T-cell (primary cell): ENCODE results near the gene HNRNPH2. TPM values are rescaled to one million over a fixed set of nuclear protein-coding genes. Genes with fewer than 3 reads are reported as not detected.

Experiments used
- ATAC-seq, 4 experiments: fragments of 200-7000 bp in 3 of 4; fragments of 150-1000 bp in 1 of 4; cut with Tn5 transposase; replicated peaks in 1 of 4; 1 replicate in 3 of 4; 2 replicates in 1 of 4; pipeline ENCODE4 v1.10.0; 2021; ENCODE audit warnings: moderate library complexity in 3 of 4, mild to moderate bottlenecking in 2 of 4, moderate number of reproducible peaks in 1 of 4
- CTCF ChIA-PET, 2 donors: fragments of 300-600 bp; sonication (Branson Sonifier 250); formaldehyde crosslinking; loops; one replicate each; lab custom pipeline; 2022; ENCODE audit warnings: antibody characterized with exemption in 2 of 2; lab: Charles Lee
- POLR2A ChIA-PET, 2 donors: fragments of 300-600 bp; sonication (Branson Sonifier 250); formaldehyde crosslinking; loops; one replicate each; lab custom pipeline; 2022; ENCODE audit warnings: antibody characterized with exemption in 2 of 2; lab: Charles Lee
- DNase-seq, 35 experiments: peaks; one replicate each; pipeline versions ENCODE4 v3.0.0 to v3.0.0-alpha.2; 2013 to 2023
- H3K27ac ChIP-seq: one replicate; pipeline ENCODE4 v1.5.1; 2013; ENCODE audit warnings: low read length
- H3K27me3 ChIP-seq, 2 experiments: replicated peaks in 1 of 2; 1 replicate in 1 of 2; 2 replicates in 1 of 2; pipeline versions ENCODE4 v1.6.1 to v1.7.0; 2013; ENCODE audit warnings: low read length in 1 of 2, mixed read lengths in 1 of 2; ENCODE audit not compliant: control insufficient read depth in 2 of 2, insufficient read depth in 2 of 2; ENCODE audit errors: extremely low read depth in 1 of 2
- H3K36me3 ChIP-seq, 2 donors: 1 replicate in 1 of 2; 2 replicates in 1 of 2; pipeline versions ENCODE4 v1.6.1 to v1.7.0; 2013; ENCODE audit warnings: low read length in 1 of 2; ENCODE audit not compliant: control insufficient read depth in 2 of 2, insufficient read depth in 1 of 2; ENCODE audit errors: extremely low read depth in 1 of 2
- H3K4me1 ChIP-seq, 2 experiments: 1 replicate in 1 of 2; 2 replicates in 1 of 2; pipeline versions ENCODE4 v1.6.1 to v1.7.0; 2013; ENCODE audit warnings: low read length in 2 of 2, mixed read lengths in 1 of 2; ENCODE audit not compliant: insufficient read depth in 2 of 2, control insufficient read depth in 1 of 2; ENCODE audit errors: extremely low read depth in 1 of 2
- H3K4me3 ChIP-seq, 2 donors: 1 replicate in 1 of 2; 2 replicates in 1 of 2; pipeline versions ENCODE4 v1.5.1 to v1.7.0; 2013; ENCODE audit warnings: mild to moderate bottlenecking in 2 of 2, low read length in 1 of 2, moderate library complexity in 1 of 2; ENCODE audit not compliant: control insufficient read depth in 1 of 2; ENCODE audit errors: extremely low read depth in 1 of 2
- H3K9me3 ChIP-seq: 2 replicates; pipeline ENCODE4 v1.7.0; 2013
- H3K27ac Mint-ChIP-seq, 2 donors: one replicate each; pipeline ENCODE4 v1.8.0; 2020 to 2021; ENCODE audit warnings: mild to moderate bottlenecking in 2 of 2, mixed read lengths in 2 of 2
- H3K27me3 Mint-ChIP-seq, 2 donors: one replicate each; pipeline ENCODE4 v1.8.0; 2021 to 2022; ENCODE audit warnings: mixed read lengths in 2 of 2
- H3K36me3 Mint-ChIP-seq: one replicate; pipeline ENCODE4 v1.8.0; 2021; ENCODE audit warnings: mixed read lengths
- H3K4me1 Mint-ChIP-seq, 3 donors: one replicate each; pipeline ENCODE4 v1.8.0; 2020 to 2022; ENCODE audit warnings: mixed read lengths in 3 of 3, mild to moderate bottlenecking in 1 of 3
- H3K4me3 Mint-ChIP-seq, 3 donors: one replicate each; pipeline ENCODE4 v1.8.0; 2020 to 2022; ENCODE audit warnings: mild to moderate bottlenecking in 3 of 3, mixed read lengths in 3 of 3, moderate library complexity in 3 of 3
- H3K9me3 Mint-ChIP-seq, 3 donors: one replicate each; pipeline ENCODE4 v1.8.0; 2020 to 2022; ENCODE audit warnings: mixed read lengths in 3 of 3
- WGBS: methylation state at CpG from one replicate; pipeline ENCODE4 v1.1.5; 2013; ENCODE audit warnings: missing lambda C conversion rate; ENCODE audit not compliant: insufficient coverage; 5-methylcytosine and 5-hydroxymethylcytosine counted together
- total RNA-seq, 35 experiments: library from RNA in 6 of 35; stranded (reverse) in 6 of 35; fragments of 120-200 nt in 1 of 35; gene quantifications; one replicate each; pipeline versions ENCODE4 v1.2.1 to v1.2.4 and lab custom pipeline; 2013 to 2026

Gene HNRNPH2
- total RNA-seq, 5 donors from 2014 or later (not counting 1 experiment from before 2014, with no cell fraction given), result 32.4 to 39.5 (median 36.0) TPM

GRCh38 chrX:101385795-101386541 is 22.1 kb upstream of the HNRNPH2 start, which contains the start of gene BTK:
Gene BTK, minus strand, starts transcription at chrX:101386191. Its CDS starts 10,907 bp downstream, at chrX:101375284.
- Mint-ChIP-seq H3K27ac (peak within 1 kb of the TSS in 1 of 2 donors; percentile 43), H3K4me3 (peak within 1 kb of the TSS in 1 of 3 donors; percentile 76), H3K36me3 (no peaks in the 10 kb centered on the region), H3K9me3 (no peaks in the 10 kb centered on the region), H3K27me3 (peaks cover 0 to 4% of the 10 kb centered on the region in 2 donors), H3K4me1 (peaks cover 1 to 10% (median 8%) of the 10 kb centered on the region in 3 donors)
- no peak for DNase-seq
- POLR2A ChIA-PET, result no interaction called here
- H3K36me3 ChIP-seq, result no peaks in the 10 kb centered on the region
- no peaks in the 10 kb centered on the region for H3K27me3 ChIP-seq
- H3K9me3 ChIP-seq, result no peaks in the 10 kb centered on the region
- ATAC-seq, result no peak
- H3K4me3 ChIP-seq, result no peak within 1 kb of the TSS
- WGBS, result 38% methylated on average over 2 of the region's 9 CpGs
- H3K4me1 ChIP-seq, result peaks cover 0 to 5% of the 10 kb centered on the region in 2 experiments
- CTCF ChIA-PET, result no interaction called here
- no peak within 1 kb of the TSS for H3K27ac ChIP-seq

- Histone ChIP-seq H3K9me3 (no peaks in the 10 kb centered on the region), H3K4me1 (peaks cover under 1 to 10% of the 10 kb centered on the region in 2 experiments), H3K27ac (no peak overlapping the region), H3K4me3 (no peak overlapping the region), H3K36me3 (no peaks in the 10 kb centered on the region), H3K27me3 (no peaks in the 10 kb centered on the region)
- Mint-ChIP-seq H3K4me3 (no peak overlapping the region), H3K27ac (peak overlapping the region in 1 of 2 donors; percentile 43), H3K36me3 (peaks cover 4% of the 10 kb centered on the region), H3K9me3 (no peaks in the 10 kb centered on the region), H3K27me3 (peaks cover 0 to 4% of the 10 kb centered on the region in 2 donors), H3K4me1 (peaks cover 5 to 15% (median 14%) of the 10 kb centered on the region in 3 donors)
- WGBS, result no CpG with 5 or more reads among the region's 6 CpGs
- no peak for ATAC-seq
- POLR2A ChIA-PET, result no interaction called here
- no peak for DNase-seq
- CTCF ChIA-PET, result no interaction called here
These were observed 21.5 kb upstream of the HNRNPH2 start for GRCh38 chrX:101386542-101386885.

- Histone ChIP-seq H3K27me3 (no peaks in the 10 kb centered on the region), H3K27ac (no peak overlapping the region), H3K4me1 (peaks cover 5 to 11% of the 10 kb centered on the region in 2 experiments), H3K4me3 (no peak overlapping the region), H3K36me3 (peaks cover 0 to 2% of the 10 kb centered on the region in 2 donors), H3K9me3 (no peaks in the 10 kb centered on the region)
- CTCF ChIA-PET, result no interaction called here
- Mint-ChIP-seq H3K27me3 (peaks cover 0 to 4% of the 10 kb centered on the region in 2 donors), H3K27ac (no peak overlapping the region), H3K36me3 (peaks cover 11% of the 10 kb centered on the region), H3K9me3 (no peaks in the 10 kb centered on the region), H3K4me3 (no peak overlapping the region), H3K4me1 (peaks cover 15 to 33% (median 30%) of the 10 kb centered on the region in 3 donors)
- no CpG with 5 or more reads among the region's 3 CpGs for WGBS
- POLR2A ChIA-PET, result interaction anchor here in 1 of 2 donors (0.6 kb wide), 1 partner anchor 92 kb away, joined by 3 read pairs; no protein-coding TSS in a partner anchor
- DNase-seq (no peak), ATAC-seq (no peak)
These were observed 19.4 kb upstream of the HNRNPH2 start for GRCh38 chrX:101388604-101389003.

- no peaks in the 10 kb centered on the region for H3K27me3 ChIP-seq
- H3K4me3 Mint-ChIP-seq, result peak within 1 kb of the TSS; percentile 88 to 93 (median 92)
- H3K9me3 Mint-ChIP-seq, result no peaks in the 10 kb centered on the region
- peak within 1 kb of the TSS; percentile 81 for H3K27ac ChIP-seq
- H3K27me3 Mint-ChIP-seq, result peaks cover 0 to 4% of the 10 kb centered on the region in 2 donors
- CTCF ChIA-PET, result interaction anchor here (0.8 to 1.4 kb wide), 6 partner anchors 12 to 44 kb away, joined by 3 to 5 read pairs (median 4); partner anchors contain the start of gene TIMM8A (in 1 of the 2)
- ATAC-seq, result peak; percentile 93 to 96 (median 94)
- H3K36me3 ChIP-seq, result peaks cover 0 to 6% of the 10 kb centered on the region in 2 donors
- WGBS, result 0% methylated on average over 7 of the region's 47 CpGs
- peak within 1 kb of the TSS; percentile 93 to 94 for H3K27ac Mint-ChIP-seq
- no peaks in the 10 kb centered on the region for H3K9me3 ChIP-seq
- H3K4me1 ChIP-seq, result peaks cover 5 to 11% of the 10 kb centered on the region in 2 experiments
- peak; percentile 54 to 87 (median 68) for DNase-seq
- H3K4me3 ChIP-seq, result peak within 1 kb of the TSS; percentile 64 to 65
- POLR2A ChIA-PET, result interaction anchor here in 1 of 2 donors (0.8 to 1.2 kb wide), 3 partner anchors 13 to 570 kb away, joined by 3 read pairs; partner anchors contain the start of genes CSTF2 and TIMM8A
- peaks cover 19 to 35% (median 30%) of the 10 kb centered on the region in 3 donors for H3K4me1 Mint-ChIP-seq
- H3K36me3 Mint-ChIP-seq, result peaks cover 18% of the 10 kb centered on the region
These were observed 17.1 kb upstream of the HNRNPH2 start, which contains the start of gene RPL36A for GRCh38 chrX:101390664-101391525. Gene RPL36A, plus strand, starts transcription at chrX:101391011. Its CDS starts 33 bp downstream, at chrX:101391044.

GRCh38 chrX:101391831-101392230 is 16.2 kb upstream of the HNRNPH2 start:
- CTCF ChIA-PET, result interaction anchor here (0.5 to 0.8 kb wide), 2 partner anchors 11 to 26 kb away, joined by 3 to 4 read pairs; no protein-coding TSS in a partner anchor
- peak overlapping the region; percentile 93 to 94 for H3K27ac Mint-ChIP-seq
- POLR2A ChIA-PET, result interaction anchor here in 1 of 2 donors (0.8 kb wide), 1 partner anchor 14 kb away, joined by 3 read pairs; no protein-coding TSS in a partner anchor

More at GRCh38 chrX:101391831-101392230, 16.2 kb upstream of the HNRNPH2 start:
- peak overlapping the region; percentile 88 to 93 (median 92) for H3K4me3 Mint-ChIP-seq
- H3K9me3 ChIP-seq, result no peaks in the 10 kb centered on the region
- no CpG with 5 or more reads among the region's 6 CpGs for WGBS
- H3K9me3 Mint-ChIP-seq, result no peaks in the 10 kb centered on the region
- peaks cover 19 to 32% (median 30%) of the 10 kb centered on the region in 3 donors for H3K4me1 Mint-ChIP-seq
- peak overlapping the region; percentile 81 for H3K27ac ChIP-seq
- H3K36me3 Mint-ChIP-seq, result peaks cover 18% of the 10 kb centered on the region
- no peak for DNase-seq
- H3K27me3 Mint-ChIP-seq, result no peaks in the 10 kb centered on the region
- no peaks in the 10 kb centered on the region for H3K27me3 ChIP-seq
- no peak for ATAC-seq
- H3K4me3 ChIP-seq, result peak overlapping the region; percentile 17 to 65
- peaks cover 5 to 11% of the 10 kb centered on the region in 2 experiments for H3K4me1 ChIP-seq
- peaks cover 0 to 6% of the 10 kb centered on the region in 2 donors for H3K36me3 ChIP-seq
